Suprapubic skin (tissue), 3 donors: Measurements from ENCODE around the gene FOXF1.

ENCODE experiments used
- CTCF ChIP-seq, 2 donors: fragments of 200-600 bp in 1 of 2; fragments of 450-650 bp in 1 of 2; sonication (generic) in 1 of 2; IDR thresholded peaks; one replicate each; pipeline ENCODE4 v1.5.1; 2016 to 2019; ENCODE audit warnings: antibody characterized with exemption in 2 of 2, mild to moderate bottlenecking in 1 of 2, moderate library complexity in 1 of 2
- POLR2A ChIP-seq, 2 donors: fragments of 450-650 bp; IDR thresholded peaks; one replicate each; pipeline ENCODE4 v1.6.1; 2017; ENCODE audit warnings: antibody characterized with exemption in 2 of 2, mild to moderate bottlenecking in 2 of 2, moderate library complexity in 2 of 2

GRCh38 chr16:86522634-86523033 is 12.3 kb downstream of the FOXF1 start:
- TF ChIP-seq POLR2A (IDR thresholded peaks at IDR 0.05), result no peak
- no peak for TF ChIP-seq CTCF (IDR thresholded peaks at IDR 0.05)
